SK-N-MC (cell line): ENCODE data around the gene TXLNB.

ENCODE experiments used
- EZH2 ChIP-seq: fragments of 200-600 bp; sonication (generic); IDR thresholded peaks from one replicate; pipeline ENCODE4 v1.6.1; 2017; ENCODE audit warnings: antibody characterized with exemption
- POLR2AphosphoS5 ChIP-seq: IDR thresholded peaks from 2 replicates; pipeline ENCODE4 v1.6.1; 2012; ENCODE audit warnings: mild to moderate bottlenecking, low read depth, low read length, borderline replicate concordance

DNA sequence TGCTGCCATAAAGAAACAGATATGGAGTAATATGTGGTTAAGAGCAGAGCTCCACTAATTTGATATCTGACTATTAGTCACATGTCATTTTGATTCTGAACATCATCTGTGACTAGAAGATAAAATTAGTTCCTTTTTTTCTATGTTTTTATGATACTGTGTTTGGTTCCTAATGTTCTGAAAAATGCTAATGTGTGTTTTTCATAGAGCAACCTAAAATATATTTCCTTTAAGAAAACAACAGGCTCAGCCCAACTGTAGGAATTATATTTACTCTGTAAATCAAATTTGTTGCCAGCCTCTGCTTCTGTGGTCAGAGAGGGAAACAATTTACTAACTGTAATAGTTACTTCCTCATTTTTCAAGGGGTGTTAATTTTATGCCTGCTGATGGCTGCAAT lies 33.3 kb upstream of the TXLNB start:
- TF ChIP-seq EZH2 (no peak), POLR2AphosphoS5 (no peak)
